H1 (cell line): ENCODE measurements around the gene NRP2. TPM values are rescaled to one million over a fixed set of nuclear protein-coding genes. Genes with fewer than 3 reads are reported as not detected.

Experiments used
- CTCF ChIA-PET: fragments of 300-600 bp; sonication (Branson Sonifier 250); formaldehyde crosslinking; loops from one replicate; lab custom pipeline; 2021; ENCODE audit not compliant: partially characterized antibody; lab: Charles Lee
- POLR2A ChIA-PET: fragments of 300-600 bp; sonication (Branson Sonifier 250); formaldehyde crosslinking; loops from one replicate; lab custom pipeline; 2021; ENCODE audit warnings: inconsistent platforms; ENCODE audit not compliant: partially characterized antibody; lab: Charles Lee
- DNase-seq, 2 experiments: peaks; one replicate each; pipeline versions ENCODE4 v3.0.0 to v3.0.0-alpha.2; 2010 to 2022; ENCODE audit warnings: low spot score in 2 of 2, low read depth in 1 of 2, mixed read lengths in 1 of 2
- FAIRE-seq: peaks from 2 replicates; lab custom pipeline; 2011; peaks lifted over from hg19 to GRCh38; lab: Jason Lieb, UNC
- H2AFZ ChIP-seq: 2 replicates; pipeline ENCODE4 v1.8.1; 2012; ENCODE audit warnings: low read length, inconsistent platforms
- H2AK5ac ChIP-seq: 2 replicates; pipeline ENCODE4 v1.6.1; 2013; ENCODE audit warnings: low read depth, low read length
- H2BK120ac ChIP-seq: replicated peaks from 2 replicates; pipeline ENCODE3; 2013; ENCODE audit warnings: low read depth, low read length, inconsistent platforms
- H2BK12ac ChIP-seq: 2 replicates; pipeline ENCODE4 v1.6.1; 2013; ENCODE audit warnings: low read depth, low read length
- H2BK15ac ChIP-seq: 2 replicates; pipeline ENCODE4 v1.6.1; 2013; ENCODE audit warnings: low read length
- H2BK20ac ChIP-seq: 2 replicates; pipeline ENCODE4 v1.6.1; 2013; ENCODE audit warnings: low read length
- H2BK5ac ChIP-seq: 2 replicates; pipeline ENCODE4 v1.6.1; 2013; ENCODE audit warnings: low read depth, low read length
- H3K14ac ChIP-seq: 2 replicates; pipeline ENCODE4 v1.6.1; 2013; ENCODE audit warnings: inconsistent platforms; ENCODE audit not compliant: insufficient read length
- H3K18ac ChIP-seq: 2 replicates; pipeline ENCODE4 v1.6.1; 2013; ENCODE audit warnings: low read length; ENCODE audit errors: extremely low read depth
- H3K23ac ChIP-seq: 2 replicates; pipeline ENCODE4 v1.6.1; 2013; ENCODE audit warnings: inconsistent platforms; ENCODE audit not compliant: insufficient read length
- H3K23me2 ChIP-seq: 2 replicates; pipeline ENCODE4 v1.6.1; 2013; ENCODE audit warnings: low read depth, low read length
- H3K27ac ChIP-seq: 2 replicates; pipeline ENCODE4 v1.6.1; 2011; ENCODE audit warnings: low read depth, low read length, inconsistent platforms
- H3K27me3 ChIP-seq, 4 experiments: replicated peaks in 1 of 4; 1 replicate in 1 of 4; 2 replicates in 3 of 4; pipeline versions ENCODE4 v1.6.1 to v1.8.1; 2011 to 2013; ENCODE audit warnings: low read length in 3 of 4, mild to moderate bottlenecking in 3 of 4, inconsistent platforms in 2 of 4, mixed read lengths in 2 of 4, moderate library complexity in 1 of 4; ENCODE audit not compliant: control insufficient read depth in 3 of 4, insufficient read depth in 3 of 4; ENCODE audit errors: extremely low read depth in 1 of 4
- H3K36me3 ChIP-seq, 4 experiments: 2 replicates each; pipeline versions ENCODE4 v1.6.1 to v1.8.1; 2011 to 2013; ENCODE audit warnings: mild to moderate bottlenecking in 4 of 4, low read length in 3 of 4, moderate library complexity in 2 of 4, control low read depth in 1 of 4, inconsistent platforms in 1 of 4; ENCODE audit not compliant: insufficient read depth in 4 of 4, control insufficient read depth in 2 of 4
- H3K4ac ChIP-seq: replicated peaks from 2 replicates; pipeline ENCODE3; 2013; ENCODE audit warnings: low read length, low read depth, mixed read lengths, inconsistent platforms; ENCODE audit not compliant: insufficient read length
- H3K4me1 ChIP-seq, 4 experiments: replicated peaks in 1 of 4; 1 replicate in 1 of 4; 2 replicates in 3 of 4; pipeline versions ENCODE4 v1.6.1 to v1.8.1; 2011 to 2013; ENCODE audit warnings: low read length in 3 of 4, inconsistent platforms in 2 of 4, mixed read lengths in 1 of 4; ENCODE audit not compliant: insufficient read depth in 4 of 4, control insufficient read depth in 3 of 4
- H3K4me2 ChIP-seq, 2 experiments: 2 replicates each; pipeline versions ENCODE4 v1.6.1 to v1.8.1; 2011 to 2013; ENCODE audit warnings: low read depth in 2 of 2, low read length in 2 of 2, control low read depth in 1 of 2, inconsistent platforms in 1 of 2, mild to moderate bottlenecking in 1 of 2; ENCODE audit not compliant: insufficient read depth in 1 of 2
- H3K4me3 ChIP-seq, 4 experiments: fragments of 200-600, 300-600 bp in 1 of 4; sonication (generic), shearing (Covaris generic), sonication (Bioruptor Twin) in 1 of 4; 2 replicates each; pipeline versions ENCODE4 v1.5.1 to v1.8.1; 2011 to 2016; ENCODE audit warnings: low read length in 4 of 4, low read depth in 3 of 4, control low read depth in 2 of 4, inconsistent platforms in 2 of 4, mild to moderate bottlenecking in 2 of 4, mixed read lengths in 1 of 4, moderate library complexity in 1 of 4; ENCODE audit not compliant: insufficient read depth in 2 of 4; ENCODE audit errors: extremely low read depth in 1 of 4
- H3K56ac ChIP-seq: replicated peaks from 2 replicates; pipeline ENCODE3; 2013; ENCODE audit warnings: low read depth, mild to moderate bottlenecking, mixed read lengths, low read length, inconsistent platforms; ENCODE audit not compliant: insufficient read length
- H3K79me1 ChIP-seq: 2 replicates; pipeline ENCODE4 v1.6.1; 2013; ENCODE audit warnings: low read depth, low read length, control low read depth
- H3K79me2 ChIP-seq, 2 experiments: 2 replicates each; pipeline versions ENCODE4 v1.6.1 to v1.8.1; 2012 to 2013; ENCODE audit warnings: low read length in 2 of 2, mild to moderate bottlenecking in 2 of 2, inconsistent platforms in 1 of 2; ENCODE audit not compliant: insufficient read depth in 2 of 2, control insufficient read depth in 1 of 2
- H3K9ac ChIP-seq, 4 experiments: replicated peaks in 1 of 4; 1 replicate in 1 of 4; 2 replicates in 3 of 4; pipeline versions ENCODE4 v1.6.1 to v1.8.1; 2011 to 2013; ENCODE audit warnings: low read depth in 3 of 4, low read length in 3 of 4, control low read depth in 2 of 4, mild to moderate bottlenecking in 2 of 4, moderate library complexity in 2 of 4, inconsistent platforms in 1 of 4; ENCODE audit errors: extremely low read depth in 1 of 4
- H3K9me3 ChIP-seq, 2 experiments: 2 replicates each; pipeline versions ENCODE4 v1.6.1 to v1.8.1; 2012 to 2013; ENCODE audit warnings: mild to moderate bottlenecking in 2 of 2, moderate library complexity in 2 of 2, control low read depth in 1 of 2, inconsistent platforms in 1 of 2, low read depth in 1 of 2, low read length in 1 of 2, mixed read lengths in 1 of 2; ENCODE audit not compliant: insufficient read depth in 2 of 2
- H4K20me1 ChIP-seq, 2 experiments: replicated peaks in 1 of 2; 2 replicates each; pipeline versions ENCODE3 to v1.8.1; 2011 to 2013; ENCODE audit warnings: inconsistent platforms in 2 of 2, low read length in 2 of 2, mild to moderate bottlenecking in 1 of 2; ENCODE audit not compliant: insufficient read depth in 2 of 2, control insufficient read depth in 1 of 2
- H4K5ac ChIP-seq: 2 replicates; pipeline ENCODE4 v1.6.1; 2013; ENCODE audit warnings: low read length, low read depth, mixed read lengths, inconsistent platforms; ENCODE audit not compliant: insufficient read length
- H4K8ac ChIP-seq: 2 replicates; pipeline ENCODE4 v1.8.0; 2013; ENCODE audit warnings: mild to moderate bottlenecking, moderate library complexity, low read length, inconsistent platforms; ENCODE audit not compliant: insufficient read depth; ENCODE audit errors: extremely low read depth
- H4K91ac ChIP-seq: replicated peaks from 2 replicates; pipeline ENCODE3; 2013; ENCODE audit warnings: low read length, mixed read lengths, inconsistent platforms; ENCODE audit not compliant: insufficient read length
- WGBS, 2 experiments: shearing (Covaris generic) in 1 of 2; methylation state at CpG; one replicate each; pipeline versions ENCODE4 v1.1.6 to v1.1.7; 2013 to 2015; ENCODE audit warnings: low lambda C conversion rate in 2 of 2, mixed read lengths in 2 of 2, inconsistent platforms in 1 of 2, low coverage in 1 of 2, missing lambda C conversion rate in 1 of 2; ENCODE audit not compliant: insufficient replicate concordance in 2 of 2, insufficient coverage in 1 of 2, insufficient read length in 1 of 2; ENCODE audit errors: extremely low coverage in 1 of 2, missing lambda C conversion rate in 1 of 2; 5-methylcytosine and 5-hydroxymethylcytosine counted together
- polyA plus RNA-seq, 7 experiments: library from polyadenylated mRNA; depleted of rRNA in 3 of 7; stranded (reverse) in 5 of 7; unstranded in 2 of 7; fragments of >200 nt in 5 of 7; fragments of 200-250 nt in 2 of 7; gene quantifications; 1 replicate in 5 of 7; 2 replicates in 1 of 7; 4 replicates in 1 of 7; pipeline versions ENCODE4 v1.2.1 to v1.2.3, GENCODE V29; 2011 to 2013; ENCODE audit warnings: missing spikeins in 2 of 7, mixed read lengths in 2 of 7
- total RNA-seq: library from RNA; stranded (reverse); fragmentation: NEBNext Ultra II Directional; extraction: Animal tissue kit (Norgen Biotek cat#: 25700); gene quantifications from 2 replicates; pipeline ENCODE4 v1.2.1, GENCODE V29; 2021
- TF ChIP-seq, protein P1 (sequence below): IDR thresholded peaks from 2 replicates; pipeline ENCODE4 v1.6.1; 2012; ENCODE audit warnings: inconsistent platforms

Gene NRP2
- total and polyA plus RNA-seq, 2 of the 8 experiments (the other 6 are each of a cell fraction or from before 2014, with no cell fraction given): 32.0 to 37.8 TPM

DNA sequence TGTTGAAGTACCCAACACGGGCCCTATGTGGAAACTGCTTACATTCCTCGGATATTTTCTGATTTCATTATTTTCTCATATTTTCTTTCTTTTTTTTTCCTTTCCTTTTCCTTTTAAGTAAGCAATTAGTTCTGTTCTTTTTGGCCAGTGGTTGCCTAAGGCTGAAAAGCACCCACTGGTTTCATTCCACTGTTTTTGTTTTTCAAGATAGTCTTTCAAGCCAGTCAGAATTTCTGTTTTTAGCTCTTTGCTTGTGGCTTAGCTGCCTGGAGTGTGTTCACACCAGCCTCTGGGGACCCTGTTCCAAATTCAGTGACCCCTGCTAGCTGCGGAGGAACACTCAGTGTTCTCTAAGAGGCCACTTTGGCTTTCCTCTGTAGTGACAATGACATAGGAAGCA is 73.6 kb downstream of the NRP2 start:
- H3K18ac ChIP-seq: no peak overlapping the region
- no peak for DNase-seq
- H3K9ac ChIP-seq: no peak overlapping the region
- H2BK20ac ChIP-seq: no peak overlapping the region
- H2BK12ac ChIP-seq: no peak overlapping the region
- ChIA-PET POLR2A (interaction anchor here (1.5 kb wide), 1 partner anchor 34 kb away, joined by 3 read pairs; no protein-coding TSS in a partner anchor), CTCF (interaction anchor here (0.7 to 2.1 kb wide), 8 partner anchors 11 to 81 kb away, joined by 3 to 12 read pairs (median 4); no protein-coding TSS in a partner anchor)
- H2BK120ac ChIP-seq: no peak overlapping the region
- FAIRE-seq: no peak
- H2AK5ac ChIP-seq: no peak overlapping the region
- no peaks in the 10 kb centered on the region for H4K20me1 ChIP-seq
- no peak overlapping the region for H3K27ac ChIP-seq
- no peak overlapping the region for H3K4me2 ChIP-seq
- H3K56ac ChIP-seq: no peak overlapping the region
- WGBS, 2 experiments: 89% methylated on average over 3 of the region's 3 CpGs; no CpG with 5 or more reads in 1 of the 2 experiments
- H2BK5ac ChIP-seq: no peak overlapping the region
- H3K36me3 ChIP-seq: peaks cover 0 to 18% (median 11%) of the 10 kb centered on the region in 4 experiments; a peak in 5 of 8 replicates
- H4K5ac ChIP-seq: no peak overlapping the region
- H3K4me3 ChIP-seq: no peak overlapping the region
- peaks cover 0 to 2% (median 0%) of the 10 kb centered on the region in 4 experiments; a peak in 1 of 7 replicates for H3K4me1 ChIP-seq
- H4K91ac ChIP-seq: no peak overlapping the region
- H3K4ac ChIP-seq: no peak overlapping the region
- no peak overlapping the region for H2BK15ac ChIP-seq
- no peak overlapping the region for H3K14ac ChIP-seq
- no peak overlapping the region for H3K23ac ChIP-seq
- no peaks in the 10 kb centered on the region for H3K23me2 ChIP-seq
- no peaks in the 10 kb centered on the region for H3K27me3 ChIP-seq
- H3K9me3 ChIP-seq: no peaks in the 10 kb centered on the region
- no peaks in the 10 kb centered on the region for H3K79me2 ChIP-seq
- no peak overlapping the region for H2AFZ ChIP-seq
- H3K79me1 ChIP-seq: no peaks in the 10 kb centered on the region
- no peak overlapping the region for H4K8ac ChIP-seq
- TF ChIP-seq, protein P1, sequence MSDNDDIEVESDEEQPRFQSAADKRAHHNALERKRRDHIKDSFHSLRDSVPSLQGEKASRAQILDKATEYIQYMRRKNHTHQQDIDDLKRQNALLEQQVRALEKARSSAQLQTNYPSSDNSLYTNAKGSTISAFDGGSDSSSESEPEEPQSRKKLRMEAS: no peak
